NT2/D1 (cell line): ENCODE results near the gene AGPAT4.

Source experiments
- SUZ12 ChIP-seq: IDR thresholded peaks from 2 replicates; pipeline ENCODE4 v1.6.1; 2011; ENCODE audit not compliant: insufficient read length, insufficient read depth; ENCODE audit errors: extremely low read depth
- YY1 ChIP-seq: IDR thresholded peaks from 2 replicates; pipeline ENCODE4 v1.6.1; 2011; ENCODE audit not compliant: insufficient read length, insufficient read depth
- ZNF274 ChIP-seq: IDR thresholded peaks from 2 replicates; pipeline ENCODE4 v1.6.1; 2011; ENCODE audit warnings: mild to moderate bottlenecking, low read depth, low read length

- TF ChIP-seq YY1, result no peak
- TF ChIP-seq ZNF274, result no peak
- no peak for TF ChIP-seq SUZ12
Measured at GRCh38 chr6:161189891-161190290, 84.0 kb downstream of the AGPAT4 start.
